IPS-NIHi11 (cell line): ENCODE data around the gene ZFHX3.
A peak's percentile ranks its signal among the peaks of the same experiment; 100 is the strongest.
"Not testable (repeated sequence)": the region's sequence is repeated elsewhere in the genome, so short reads cannot be mapped to it uniquely, and the experiment has no call there.

ENCODE experiments used
- DNase-seq: peaks from one replicate; pipeline ENCODE4 v3.0.0; 2012; ENCODE audit warnings: mixed read lengths, low spot score

Gene ZFHX3

DNA sequence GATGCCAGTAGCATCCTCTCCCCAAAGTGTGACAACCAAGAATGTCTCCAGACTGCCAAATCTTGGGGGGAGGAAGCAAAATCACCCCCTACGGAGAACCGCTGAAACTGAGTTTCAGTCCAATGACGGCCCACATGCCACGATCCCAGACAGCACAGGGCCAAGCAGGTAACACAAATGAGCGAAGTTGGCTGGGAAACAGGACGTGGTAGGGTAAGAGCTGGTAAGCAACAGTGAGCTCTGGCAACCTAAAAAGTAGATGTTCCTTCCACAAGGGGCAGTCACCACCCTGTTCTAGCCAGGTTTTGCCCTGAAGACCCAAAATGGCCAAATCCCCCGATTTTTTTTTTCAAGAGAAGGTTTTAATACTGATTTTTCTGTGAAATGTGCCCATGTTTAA, 25.4 kb downstream of the ZFHX3 start:
- DNase-seq: no peak

DNA sequence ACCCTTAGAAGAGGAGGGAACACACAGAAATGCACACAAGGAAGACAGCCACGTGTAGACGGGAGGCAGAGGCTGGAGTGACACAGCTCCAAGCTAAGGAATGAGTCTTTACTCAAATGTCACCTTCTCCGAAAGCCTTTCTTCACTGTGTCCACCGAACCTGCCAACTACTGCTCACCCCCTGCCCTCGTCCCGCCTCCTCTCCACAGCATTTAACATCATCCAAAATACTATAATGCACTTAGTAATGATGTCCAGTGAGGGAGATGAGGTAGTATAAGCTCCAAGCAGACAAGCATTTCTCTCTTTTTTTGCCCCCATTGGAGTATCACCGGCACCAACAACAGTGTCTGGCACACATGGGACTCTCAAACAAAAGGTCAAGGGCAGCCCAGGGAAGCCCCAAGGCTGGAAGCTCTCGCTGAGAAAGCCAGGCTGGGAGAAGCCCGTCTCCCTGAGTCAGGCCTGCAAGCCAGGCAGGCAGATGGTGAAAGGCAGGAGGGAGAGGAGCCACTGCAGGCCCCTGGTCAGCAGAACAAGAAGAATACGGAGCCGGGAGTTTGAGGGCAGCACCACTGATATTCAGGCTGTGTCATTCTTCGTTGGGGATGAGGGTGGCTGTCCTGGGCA, 25.9 kb downstream of the ZFHX3 start:
- no peak for DNase-seq

DNA sequence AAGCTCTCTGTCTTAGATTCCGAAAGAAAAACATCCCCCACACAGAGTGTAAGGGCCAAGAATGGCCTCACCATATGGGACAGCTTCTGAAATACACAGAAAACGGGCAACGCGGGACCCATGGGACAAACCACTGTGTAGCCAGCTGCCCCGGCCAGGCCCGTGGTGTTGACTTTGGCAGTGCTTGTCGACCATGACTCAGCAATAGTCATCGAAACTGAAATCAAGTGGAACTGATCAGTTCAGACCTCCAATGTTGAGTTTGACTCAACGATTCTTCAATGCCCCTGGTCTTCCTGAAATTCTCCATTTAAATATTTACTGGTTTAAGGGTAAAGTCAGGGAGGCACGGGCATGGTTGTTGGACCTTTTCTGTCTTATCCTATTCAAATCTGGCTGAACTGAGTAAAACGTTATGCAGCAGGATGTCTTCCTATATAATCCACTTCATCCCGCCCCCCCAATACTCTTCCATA, 27.5 kb downstream of the ZFHX3 start:
- DNase-seq: peak; percentile 38

DNA sequence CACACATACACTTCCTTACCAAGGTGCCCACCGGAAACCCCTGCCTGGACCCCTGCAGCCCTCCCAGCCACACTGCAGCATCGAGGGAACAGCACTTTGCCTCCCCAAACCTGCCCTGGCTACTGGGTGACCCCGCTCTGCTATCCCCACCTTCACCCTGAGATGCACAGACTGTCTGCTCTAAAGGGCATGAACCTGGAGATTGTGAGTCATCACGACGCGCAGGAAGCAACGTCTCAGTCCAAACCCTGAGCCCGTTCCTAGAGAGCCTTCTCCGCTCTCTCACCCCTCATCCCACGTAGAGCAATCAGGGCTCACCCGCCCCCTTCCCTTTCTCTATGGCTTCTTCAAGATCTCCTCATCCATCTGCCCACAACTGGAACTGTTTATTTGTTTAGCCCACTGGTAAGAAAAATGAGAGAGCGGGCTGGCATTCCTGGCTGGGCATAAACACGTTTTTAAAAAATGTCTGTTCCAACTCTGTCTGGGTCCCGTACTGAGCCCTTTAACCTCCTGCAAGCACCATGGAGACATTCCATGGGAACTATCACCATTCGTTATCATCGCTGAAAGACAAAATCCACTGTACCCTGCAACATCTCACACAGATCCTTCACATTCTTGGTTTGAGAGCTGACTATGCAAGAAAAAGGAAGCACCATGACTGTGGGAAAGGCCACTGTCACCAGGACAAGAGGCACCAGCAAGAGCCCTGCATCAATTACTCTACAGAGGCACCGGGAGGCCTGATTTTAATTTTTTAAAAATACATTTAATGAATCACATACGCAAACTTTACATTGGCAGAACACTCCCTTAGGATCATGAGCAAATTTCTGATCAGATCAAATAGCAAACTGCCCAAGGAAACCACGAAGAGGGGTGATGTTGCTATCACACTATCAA, 28.2 kb downstream of the ZFHX3 start:
- no peak for DNase-seq

DNA sequence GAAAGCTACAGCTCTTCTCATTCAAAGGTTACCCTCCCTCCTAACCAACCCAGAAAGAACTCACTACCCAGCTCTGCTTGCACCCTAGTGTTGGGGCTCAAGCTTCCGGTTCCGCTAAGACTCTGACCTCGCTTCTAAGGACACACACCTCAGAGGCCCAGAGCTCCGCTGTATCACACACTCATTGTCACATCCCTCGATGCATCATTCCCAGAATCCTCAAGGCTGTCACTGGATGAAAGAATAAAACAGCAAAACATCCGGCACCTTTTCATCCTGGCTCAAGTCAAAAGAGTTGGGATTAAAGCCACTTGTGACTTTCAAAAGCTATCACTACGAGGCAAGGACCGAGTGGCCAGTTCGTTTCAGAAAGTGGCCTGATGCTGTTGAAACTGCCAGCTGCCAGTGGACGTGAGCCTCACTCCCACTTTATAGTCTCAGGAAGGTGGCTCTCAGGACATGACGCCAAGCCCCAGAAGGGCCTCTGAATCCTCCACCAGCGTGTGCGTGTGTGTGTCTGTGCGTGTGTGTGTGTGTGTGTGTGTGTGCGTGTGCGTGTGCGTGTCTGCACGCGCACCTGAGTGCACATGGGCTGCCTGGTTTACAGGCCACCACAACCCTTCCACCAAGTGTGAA, 29.0 kb downstream of the ZFHX3 start:
- no peak for DNase-seq

DNA sequence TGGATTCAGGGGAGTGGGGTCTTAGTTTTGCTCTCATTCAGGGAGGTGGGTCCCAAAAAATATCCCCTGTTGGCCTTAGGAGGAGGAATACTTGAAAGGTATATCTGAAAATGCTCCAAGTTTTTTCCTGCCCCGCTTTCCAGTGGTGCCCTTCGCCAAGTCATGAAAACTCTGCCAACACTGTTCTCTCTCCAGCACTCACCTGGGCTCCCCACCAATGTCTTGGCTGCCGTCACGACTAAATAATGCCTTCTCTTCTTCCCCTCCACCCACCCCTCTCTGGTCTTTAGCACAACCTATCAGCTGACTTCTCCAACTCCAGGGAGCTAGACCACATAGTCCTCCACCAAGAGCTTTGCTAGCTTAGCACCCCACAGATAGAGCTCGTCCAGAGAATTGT, 30.6 kb downstream of the ZFHX3 start:
- DNase-seq: no peak

DNA sequence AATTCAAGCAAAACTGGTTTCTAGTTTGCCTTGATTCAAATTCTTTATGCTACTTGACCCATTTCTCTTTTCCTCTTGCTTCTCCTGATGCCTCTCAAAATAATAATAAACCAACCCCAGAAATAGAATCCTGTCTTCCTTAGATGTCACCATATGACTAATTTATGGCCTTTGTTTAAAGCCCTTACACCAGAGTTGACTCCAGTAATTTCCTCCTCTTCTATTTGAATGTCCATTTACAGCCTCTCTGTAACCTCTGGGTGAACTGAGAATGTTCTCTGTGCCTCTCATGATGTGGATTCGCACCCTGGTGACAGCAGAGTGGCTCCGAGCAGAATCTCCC, 31.5 kb downstream of the ZFHX3 start:
- no peak for DNase-seq

DNA sequence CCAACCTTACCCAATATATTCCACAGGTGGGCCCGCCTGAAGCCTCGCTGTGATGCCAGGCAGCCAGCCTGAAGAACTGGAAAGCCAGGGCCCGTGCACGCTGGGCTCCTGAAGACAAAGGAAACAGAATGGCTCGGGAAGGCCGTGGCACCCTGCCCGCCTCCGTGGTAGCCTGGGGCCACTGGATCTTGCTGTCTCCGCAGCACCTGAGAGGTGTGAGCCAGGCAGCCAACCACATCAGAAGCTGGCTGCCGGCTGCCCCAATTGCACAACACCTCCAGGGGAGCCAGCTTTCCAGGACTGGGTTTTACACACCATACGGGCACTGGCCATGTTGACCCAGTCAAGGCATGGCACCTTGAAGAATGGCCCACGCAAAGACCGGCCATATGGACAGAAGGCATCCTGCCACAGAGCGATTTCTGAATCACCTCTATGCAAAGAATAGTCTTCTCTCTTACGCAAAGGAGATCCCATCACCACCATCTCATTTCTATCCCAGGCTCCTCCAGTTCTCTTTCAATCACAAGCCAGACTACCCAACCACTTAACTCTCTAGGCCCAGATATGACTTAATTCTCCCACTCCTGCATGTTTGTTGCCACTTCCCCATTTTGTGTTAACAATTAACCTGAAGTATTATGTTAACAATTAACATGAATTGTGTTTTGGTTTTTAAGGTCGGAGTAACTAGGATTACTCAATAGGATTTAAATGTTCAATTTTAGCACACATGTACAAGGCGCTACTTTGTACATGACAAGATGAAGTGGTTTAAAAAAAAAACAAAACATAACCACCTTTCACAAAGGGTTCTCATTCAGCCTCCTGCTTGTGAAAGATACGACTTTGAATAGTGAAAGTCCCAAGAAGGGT, 32.1 kb downstream of the ZFHX3 start:
- DNase-seq: no peak

DNA sequence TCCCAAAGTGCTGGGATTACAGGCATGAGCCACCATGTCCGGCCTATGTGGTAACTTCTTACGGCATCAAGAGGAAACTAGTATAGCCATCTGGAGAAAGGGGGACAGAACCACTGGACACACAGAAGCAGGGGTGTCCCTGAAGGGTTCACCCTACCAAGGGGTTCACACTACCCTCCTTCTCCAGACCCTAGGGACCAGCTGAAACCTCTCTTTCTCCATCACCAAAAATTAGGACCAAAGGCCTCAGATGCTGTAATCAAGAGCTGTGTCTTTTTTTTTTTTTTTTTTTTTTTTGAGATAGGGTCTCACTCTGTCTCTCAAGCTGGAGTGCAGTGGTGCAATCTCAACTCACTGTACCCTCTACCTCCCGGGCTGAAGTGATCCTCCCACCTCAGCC, 33.2 kb downstream of the ZFHX3 start:
- DNase-seq: no peak

DNA sequence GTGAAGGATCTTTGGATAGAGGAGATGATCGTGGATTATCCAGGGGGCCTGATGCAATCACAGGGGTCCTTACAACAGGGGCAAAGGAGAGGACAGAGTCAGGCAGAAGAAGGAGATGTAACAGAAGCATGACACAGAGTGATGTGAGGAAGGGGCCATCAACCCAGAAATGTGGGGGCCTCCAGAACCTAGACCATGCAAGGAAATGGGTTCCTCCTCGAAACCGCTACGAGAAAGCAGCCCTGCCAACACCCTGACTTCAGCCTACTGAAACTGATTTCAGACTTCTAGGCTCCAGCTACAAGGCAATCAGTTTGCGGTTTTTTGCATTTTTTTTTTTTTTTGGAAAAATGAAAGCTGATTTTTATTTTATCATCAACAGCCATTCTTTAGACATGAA, 34.0 kb downstream of the ZFHX3 start:
- no peak for DNase-seq

DNA sequence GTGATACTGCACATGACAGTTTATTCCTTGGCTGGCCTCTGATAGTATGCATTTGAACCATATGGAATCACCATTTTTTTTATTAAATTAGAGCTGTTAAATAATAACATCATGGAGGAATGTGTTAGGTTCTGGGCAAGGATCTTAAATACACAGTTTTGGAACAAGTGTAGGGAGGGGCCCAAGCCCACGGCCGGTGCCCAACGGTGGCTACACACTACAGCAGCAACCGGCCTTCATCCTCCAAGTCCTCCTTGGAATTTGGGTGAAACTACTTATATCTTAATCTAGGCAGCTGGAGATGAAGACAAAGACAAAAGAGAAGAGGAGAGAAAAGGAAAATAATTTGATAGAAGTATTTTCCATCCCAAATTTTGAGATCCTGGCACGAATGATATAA, 35.6 kb downstream of the ZFHX3 start:
- DNase-seq: no peak

DNA sequence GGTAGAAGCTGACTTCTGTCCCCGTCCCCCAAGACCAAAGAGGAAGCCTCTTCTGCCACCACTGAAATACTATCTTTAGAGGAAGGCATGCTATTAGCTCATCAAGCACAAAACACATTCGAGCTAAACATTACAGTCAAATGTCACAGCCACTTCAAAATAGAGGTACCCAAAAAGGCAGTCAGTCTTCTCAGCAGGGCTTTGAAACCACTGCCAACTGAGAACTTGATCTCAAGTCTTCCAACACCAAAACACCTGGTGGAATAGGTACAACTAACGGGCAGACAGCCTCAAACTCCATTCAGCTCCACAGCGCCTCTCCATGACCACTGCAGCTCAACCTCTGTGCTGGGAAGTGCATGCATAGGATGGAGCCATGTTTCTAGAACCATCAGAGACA, 36.0 kb downstream of the ZFHX3 start:
- peak; percentile 43 for DNase-seq

DNA sequence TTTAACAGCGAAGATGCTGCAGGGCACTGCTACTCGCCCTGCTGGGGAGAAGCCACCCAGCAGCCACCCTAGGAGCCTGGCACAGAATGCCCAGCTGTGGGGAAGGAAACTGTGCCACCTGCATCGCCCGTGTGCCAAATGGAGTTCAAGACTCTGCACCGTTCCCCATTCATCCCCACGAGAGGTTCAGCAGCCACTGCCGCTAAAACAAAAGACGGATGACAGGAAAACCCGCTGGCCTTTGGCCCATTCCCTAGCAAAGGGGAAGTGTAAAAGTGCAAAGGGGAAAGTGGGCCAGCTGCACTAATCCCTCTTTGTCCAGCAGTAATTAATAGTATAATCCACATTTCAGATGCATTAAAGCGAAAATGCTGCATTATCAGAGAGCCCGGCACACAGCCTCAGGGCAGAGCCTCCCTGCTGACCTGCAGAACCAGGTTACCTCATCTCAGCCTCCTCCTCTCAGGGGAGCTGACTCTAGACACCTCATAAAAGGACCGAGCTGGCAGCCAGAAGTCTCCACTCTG, 37.7 kb downstream of the ZFHX3 start:
- DNase-seq: no peak

DNA sequence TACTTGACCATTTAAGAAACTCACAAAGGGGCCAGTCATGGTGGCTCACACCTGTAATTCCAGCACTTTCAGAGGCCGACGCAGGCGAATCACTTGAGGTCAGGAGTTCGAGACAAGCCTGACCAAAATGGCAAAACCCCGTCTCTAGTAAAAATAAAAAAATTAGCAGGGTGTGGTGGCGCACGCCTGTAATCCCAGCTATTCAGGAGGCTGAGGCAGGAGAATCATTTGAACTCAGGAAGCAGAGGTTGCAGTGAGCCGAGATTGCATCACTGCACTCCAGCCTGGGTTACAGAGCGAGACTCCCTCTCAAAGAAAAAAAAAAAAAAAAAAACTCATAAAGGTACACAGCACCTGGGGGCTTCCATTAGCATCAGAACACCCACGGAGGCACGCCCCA, 38.2 kb downstream of the ZFHX3 start:
- not testable (repeated sequence) for DNase-seq

DNA sequence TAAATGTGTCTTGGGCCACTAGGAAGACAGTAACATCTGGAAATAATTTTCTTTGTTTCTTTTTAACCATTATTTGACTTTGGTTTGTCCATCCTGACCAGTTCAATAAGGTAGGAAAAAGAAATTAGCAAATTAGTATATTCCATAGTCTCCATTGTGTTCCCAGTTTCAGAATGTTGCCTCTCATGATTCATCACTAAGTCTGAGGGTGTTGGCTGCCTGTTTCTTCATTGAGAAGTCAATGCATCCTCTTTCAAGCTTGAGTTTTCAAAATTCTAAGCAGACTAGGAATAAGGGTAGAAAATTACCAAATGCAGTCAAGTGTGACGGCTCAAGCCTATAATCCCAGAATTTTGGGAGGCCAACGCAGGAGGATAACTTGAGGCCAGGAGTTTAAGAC, 41.9 kb downstream of the ZFHX3 start:
- no peak for DNase-seq

DNA sequence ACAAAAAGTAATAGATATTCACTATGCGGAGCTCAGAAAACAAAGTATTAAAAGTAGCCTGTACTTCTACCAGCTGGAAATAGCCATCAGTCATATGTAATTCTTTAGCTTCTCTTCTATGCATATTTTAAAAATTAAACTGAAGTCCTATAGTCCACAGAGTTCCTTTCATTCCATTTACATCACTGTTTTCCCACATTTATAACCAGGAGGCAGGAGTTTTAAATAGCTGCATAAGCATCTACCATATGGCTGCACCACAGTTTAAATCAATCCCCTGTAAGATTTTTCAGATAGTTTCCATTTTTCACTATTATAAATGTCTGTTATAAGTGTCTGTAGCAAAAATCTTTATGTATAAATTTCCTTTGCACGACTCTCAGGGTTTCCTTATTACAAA, 45.1 kb downstream of the ZFHX3 start:
- no peak for DNase-seq

DNA sequence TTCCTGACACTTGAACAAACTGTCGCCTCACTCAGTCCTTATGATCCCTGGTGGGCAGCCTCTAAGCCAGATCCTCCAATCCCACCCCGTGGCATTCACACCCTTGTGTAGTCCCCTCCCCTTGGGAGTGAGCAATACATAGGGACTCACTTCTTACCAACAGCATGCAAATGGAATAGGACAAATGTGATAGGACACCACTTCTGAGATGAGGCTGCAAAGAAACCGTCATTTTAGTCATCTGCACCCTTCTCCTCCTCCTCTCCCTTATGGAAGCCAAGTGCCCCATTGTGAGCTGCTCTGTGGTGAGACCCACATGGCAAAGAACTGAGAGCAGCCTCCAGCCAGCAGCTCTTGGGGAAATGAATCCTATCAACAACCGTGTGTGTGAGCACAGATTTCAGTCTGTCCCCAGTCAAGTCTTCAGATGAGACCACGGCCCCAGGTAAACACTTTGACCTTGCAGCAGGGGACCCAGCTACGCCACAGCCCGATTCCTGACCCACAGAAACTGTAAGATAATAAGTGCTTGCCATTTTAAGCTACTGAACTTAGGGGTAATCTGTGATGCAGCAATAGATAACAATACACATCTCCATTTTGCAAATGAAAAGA, 46.9 kb downstream of the ZFHX3 start:
- no peak for DNase-seq

DNA sequence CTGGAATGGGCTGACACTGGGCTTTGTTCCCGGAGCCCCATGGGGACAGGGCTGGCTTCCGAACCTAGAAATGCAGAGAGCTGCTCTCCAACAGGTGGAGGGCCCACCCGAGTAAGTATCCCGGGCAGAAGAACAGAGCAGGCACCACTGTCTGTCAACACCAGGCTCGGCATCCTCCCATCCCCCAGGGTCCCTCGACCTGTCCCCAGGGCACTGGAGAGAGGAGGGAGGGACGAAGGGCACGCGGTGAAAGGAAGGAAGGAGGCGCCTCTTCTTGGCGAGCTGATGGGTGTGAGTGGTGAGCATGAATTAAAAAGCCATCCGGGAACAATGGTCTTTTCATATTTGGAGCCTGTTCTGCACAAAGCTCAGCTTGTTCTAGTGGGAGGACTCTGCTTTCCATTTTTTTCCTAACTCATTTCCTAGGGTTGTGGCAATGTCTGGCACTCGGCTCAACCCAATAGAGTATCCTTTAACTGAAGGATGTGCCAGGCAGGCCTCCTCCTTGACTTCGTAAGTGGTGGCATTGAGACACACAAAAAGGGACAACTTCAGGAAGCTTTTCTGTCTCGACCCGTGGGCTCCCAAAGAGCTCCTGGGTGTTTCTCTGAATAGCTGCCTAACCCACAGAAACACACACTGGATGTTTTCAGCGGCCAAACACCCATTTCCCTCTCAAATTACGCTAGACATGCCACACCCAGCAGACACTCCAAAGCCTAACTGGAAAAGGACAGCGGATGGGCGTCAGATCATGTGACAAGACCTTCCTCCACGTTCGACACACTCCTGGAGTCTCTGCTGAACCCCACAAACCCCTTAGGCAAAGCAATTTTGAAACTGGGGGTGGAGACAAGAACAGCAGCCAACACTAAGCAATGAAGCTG, 47.7 kb downstream of the ZFHX3 start:
- DNase-seq: no peak

DNA sequence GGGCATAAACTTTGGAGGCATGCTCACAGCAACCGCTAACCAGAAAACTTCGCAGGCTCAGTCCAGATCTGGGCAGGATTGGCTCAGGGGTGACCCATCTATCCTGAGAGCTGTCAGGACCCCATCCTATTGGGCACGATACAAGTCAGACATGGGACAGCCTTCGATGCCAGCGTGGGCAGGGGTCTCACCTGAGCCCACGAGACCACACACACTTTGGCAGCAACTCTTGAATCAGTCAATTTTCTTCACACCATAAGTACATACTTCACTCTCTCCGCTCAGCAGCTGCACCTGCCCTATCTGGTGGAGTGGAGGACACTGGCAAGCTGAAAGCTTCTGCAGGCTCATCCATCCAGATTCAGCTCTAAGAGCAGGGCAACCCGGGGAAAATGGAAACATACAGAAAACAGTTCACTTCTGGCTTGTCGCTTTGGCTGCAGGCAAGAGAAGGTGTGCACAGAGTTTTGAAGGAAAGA, 48.3 kb downstream of the ZFHX3 start:
- no peak for DNase-seq

DNA sequence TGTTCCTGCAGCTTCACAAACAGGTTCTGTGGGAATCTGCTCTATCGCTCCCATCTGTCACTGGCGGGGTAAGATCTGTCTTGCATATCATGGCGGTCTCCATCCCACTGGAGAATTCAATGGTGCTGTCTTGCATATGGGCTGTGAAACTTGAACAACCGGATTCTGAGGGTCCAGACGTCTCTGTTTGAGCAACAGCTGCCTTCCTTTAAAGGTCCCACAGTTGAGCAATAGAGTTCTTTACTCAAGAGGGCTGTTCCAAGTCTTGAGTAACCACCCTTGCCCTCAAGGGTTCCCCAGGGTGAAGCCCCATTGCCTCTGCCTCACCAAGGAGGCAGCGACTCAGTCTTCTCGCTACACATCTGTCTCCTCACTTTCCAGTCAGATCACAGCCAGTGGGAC, 50.8 kb downstream of the ZFHX3 start:
- no peak for DNase-seq
